GM12878 (cell line): ENCODE measurements around the gene NGB. TPM values are rescaled to one million over a fixed set of nuclear protein-coding genes. Genes with fewer than 3 reads are reported as not detected.
A peak's percentile ranks its signal among the peaks of the same experiment; 100 is the strongest.

ENCODE experiments used
- ATF7 ChIP-seq: fragments of 450-650 bp; IDR thresholded peaks from 2 replicates; pipeline ENCODE4 v1.6.1; 2016; ENCODE audit warnings: low read depth, mild to moderate bottlenecking
- CBFB ChIP-seq: IDR thresholded peaks from 2 replicates; pipeline ENCODE4 v1.6.1; 2016; ENCODE audit warnings: antibody characterized with exemption, low read depth
- CBX3 ChIP-seq: fragments of 200-600 bp; sonication (generic); IDR thresholded peaks from 2 replicates; pipeline ENCODE4 v1.6.1; 2016; ENCODE audit warnings: low read depth, borderline replicate concordance
- ETV6 ChIP-seq, 2 experiments: fragments of 450-650 bp in 1 of 2; IDR thresholded peaks in 1 of 2; conservative IDR thresholded peaks in 1 of 2; 2 replicates each; pipeline ENCODE4 v1.6.1; 2014; ENCODE audit warnings: antibody characterized with exemption in 1 of 2, borderline replicate concordance in 1 of 2, low read depth in 1 of 2, mild to moderate bottlenecking in 1 of 2, moderate library complexity in 1 of 2
- JUNB ChIP-seq: IDR thresholded peaks from 2 replicates; pipeline ENCODE4 v1.6.1; 2016; ENCODE audit warnings: antibody characterized with exemption, mild to moderate bottlenecking
- NR2C1 ChIP-seq: fragments of 450-650 bp; IDR thresholded peaks from 2 replicates; pipeline ENCODE4 v1.6.1; 2017; ENCODE audit warnings: antibody characterized with exemption, mild to moderate bottlenecking, moderate library complexity
- SMAD1 ChIP-seq: fragments of 450-650 bp; IDR thresholded peaks from 2 replicates; pipeline ENCODE4 v1.6.1; 2018; ENCODE audit warnings: mild to moderate bottlenecking, low read depth; ENCODE audit not compliant: partially characterized antibody
- SMAD5 ChIP-seq: IDR thresholded peaks from 2 replicates; pipeline ENCODE4 v1.6.1; 2016; ENCODE audit warnings: antibody characterized with exemption, low read depth
- SRF ChIP-seq, 2 experiments: IDR thresholded peaks; 2 replicates each; pipeline ENCODE4 v1.6.1; 2011; ENCODE audit warnings: low read depth in 2 of 2, low read length in 2 of 2, mild to moderate bottlenecking in 1 of 2, moderate library complexity in 1 of 2
- TARDBP ChIP-seq: IDR thresholded peaks from 2 replicates; pipeline ENCODE4 v1.6.1; 2016; ENCODE audit warnings: borderline replicate concordance
- YY1 ChIP-seq: IDR thresholded peaks from 2 replicates; pipeline ENCODE4 v1.6.1; 2011; ENCODE audit warnings: low read depth, mild to moderate bottlenecking, low read length
- polyA plus RNA-seq, 11 experiments: library from polyadenylated mRNA; depleted of rRNA in 4 of 11; unstranded in 6 of 11; stranded (reverse) in 5 of 11; fragments of >200 nt; fragmentation: Nextera tagmentation in 4 of 11; fragmentation: Illumina TruSeq in 1 of 11; extraction: Ambion mirVana in 4 of 11; extraction: Trizol in 1 of 11; gene quantifications; 1 replicate in 1 of 11; 2 replicates in 10 of 11; pipeline versions ENCODE4 v1.2.1 to v1.2.3, GENCODE V29; 2011 to 2016; ENCODE audit warnings: inconsistent platforms in 2 of 11, missing spikeins in 2 of 11, low read depth in 1 of 11
- total RNA-seq, 4 experiments: library from RNA; depleted of rRNA in 3 of 4; stranded (reverse); fragments of >200 nt in 3 of 4; fragmentation: Illumina TruSeq in 1 of 4; extraction: Trizol in 1 of 4; gene quantifications; 2 replicates each; pipeline versions ENCODE4 v1.2.1 to v1.2.3, GENCODE V29; 2013 to 2021
- TF ChIP-seq, protein P1 (sequence below): fragments of 150-350 bp; IDR thresholded peaks from 2 replicates; pipeline ENCODE4 v1.6.1; 2014; ENCODE audit warnings: mild to moderate bottlenecking, low read depth, low read length

NGB gene
- total and polyA plus RNA-seq, 10 of the 15 experiments (the other 5 are each of a cell fraction or from before 2014, with no cell fraction given) = 0.19 TPM; not detected in 9

DNA sequence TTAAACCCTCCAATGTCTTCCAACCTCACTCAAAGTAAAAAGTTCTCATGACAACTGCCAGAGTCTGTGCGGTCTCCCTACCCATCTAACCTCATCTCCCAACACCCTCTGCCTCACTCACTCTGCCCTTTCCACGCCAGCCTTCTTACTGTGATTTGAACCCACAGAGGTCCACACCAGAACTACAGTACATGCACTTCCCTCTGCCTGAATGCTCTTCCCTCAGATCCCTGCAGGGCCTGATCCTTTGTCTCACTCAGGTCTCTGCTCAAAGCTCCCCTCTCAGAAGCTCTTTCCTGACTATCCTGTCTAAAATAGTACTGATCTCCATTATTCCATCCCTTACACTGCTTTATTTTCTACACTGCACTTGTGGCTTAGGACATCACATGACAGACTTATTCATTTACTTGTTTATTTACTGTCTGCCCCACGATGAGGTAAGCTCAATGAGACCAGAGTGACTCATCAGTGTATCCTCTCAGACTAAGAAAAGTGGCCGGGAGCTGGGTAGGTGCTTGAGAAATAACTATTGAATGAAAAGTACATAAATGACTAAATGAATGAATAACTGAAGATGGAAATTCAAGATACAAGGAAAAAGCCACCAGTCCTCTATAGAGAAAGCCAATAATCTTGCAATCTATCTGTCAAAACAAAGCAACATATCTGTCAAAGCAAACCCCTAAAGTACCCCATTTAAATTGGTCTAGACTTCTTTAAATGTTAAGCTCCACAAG, 32.6 kb upstream of the NGB start (continued):
- TF ChIP-seq JUNB (peak; percentile 55), ATF7 (0 out of 2 replicates have a peak, but pooled peaks have one; percentile 18), CBX3 (no peak), NR2C1 (no peak), SMAD5 (no peak), YY1 (no peak), SRF (IDR thresholded peaks at IDR 0.05; ENCODE audit: low read depth in 2 of 2, low read length in 2 of 2) (no peak), SMAD1 (no peak), ETV6 (conservative IDR thresholded peaks at IDR 0.05 in 1 of 2, IDR thresholded peaks at IDR 0.05 in 1 of 2; ENCODE audit: borderline replicate concordance in 1 of 2, low read depth in 1 of 2) (no peak), CBFB (peak; percentile 34; the same call in 1 of the 2 replicates), TARDBP (no peak)
- TF ChIP-seq, protein P1, sequence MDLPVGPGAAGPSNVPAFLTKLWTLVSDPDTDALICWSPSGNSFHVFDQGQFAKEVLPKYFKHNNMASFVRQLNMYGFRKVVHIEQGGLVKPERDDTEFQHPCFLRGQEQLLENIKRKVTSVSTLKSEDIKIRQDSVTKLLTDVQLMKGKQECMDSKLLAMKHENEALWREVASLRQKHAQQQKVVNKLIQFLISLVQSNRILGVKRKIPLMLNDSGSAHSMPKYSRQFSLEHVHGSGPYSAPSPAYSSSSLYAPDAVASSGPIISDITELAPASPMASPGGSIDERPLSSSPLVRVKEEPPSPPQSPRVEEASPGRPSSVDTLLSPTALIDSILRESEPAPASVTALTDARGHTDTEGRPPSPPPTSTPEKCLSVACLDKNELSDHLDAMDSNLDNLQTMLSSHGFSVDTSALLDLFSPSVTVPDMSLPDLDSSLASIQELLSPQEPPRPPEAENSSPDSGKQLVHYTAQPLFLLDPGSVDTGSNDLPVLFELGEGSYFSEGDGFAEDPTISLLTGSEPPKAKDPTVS = no peak
- TF ChIP-seq, all 136 proteins: peak for 5
